CD14-positive monocyte (primary cell): ENCODE results near the gene STK32A. TPM values are rescaled to one million over a fixed set of nuclear protein-coding genes. Genes with fewer than 3 reads are reported as not detected.
"Not testable (repeated sequence)": the region's sequence is repeated elsewhere in the genome, so short reads cannot be mapped to it uniquely, and the experiment has no call there.

Experiments
- DNase-seq, 3 donors: peaks; one replicate each; pipeline ENCODE4 v3.0.0-alpha.2; 2011 to 2022
- H2AFZ ChIP-seq: 2 replicates; pipeline ENCODE4 v1.6.0; 2012; ENCODE audit warnings: mild to moderate bottlenecking, low read depth, low read length, inconsistent platforms; ENCODE audit not compliant: insufficient read depth, poor library complexity, severe bottlenecking
- H3K27ac ChIP-seq, 2 donors: 1 replicate in 1 of 2; 2 replicates in 1 of 2; pipeline ENCODE4 v1.5.1; 2012 to 2013; ENCODE audit warnings: low read length in 2 of 2, control low read depth in 1 of 2, inconsistent platforms in 1 of 2, low read depth in 1 of 2, mild to moderate bottlenecking in 1 of 2
- H3K27me3 ChIP-seq, 2 donors: one replicate each; pipeline versions ENCODE4 v1.6.0 to v1.6.1; 2011 to 2013; ENCODE audit warnings: low read length in 2 of 2; ENCODE audit not compliant: control insufficient read depth in 2 of 2, insufficient read depth in 2 of 2
- H3K36me3 ChIP-seq, 2 donors: replicated peaks in 1 of 2; 1 replicate in 1 of 2; 2 replicates in 1 of 2; pipeline versions ENCODE4 v1.5.1 to v1.6.1; 2012 to 2013; ENCODE audit warnings: low read length in 2 of 2, control low read depth in 1 of 2, inconsistent platforms in 1 of 2, mild to moderate bottlenecking in 1 of 2; ENCODE audit not compliant: insufficient read depth in 2 of 2, control insufficient read depth in 1 of 2
- H3K4me1 ChIP-seq, 2 donors: 1 replicate in 1 of 2; 2 replicates in 1 of 2; pipeline versions ENCODE4 v1.5.1 to v1.6.1; 2012 to 2013; ENCODE audit warnings: low read length in 2 of 2, control low read depth in 1 of 2, inconsistent platforms in 1 of 2, mild to moderate bottlenecking in 1 of 2, moderate library complexity in 1 of 2; ENCODE audit not compliant: insufficient read depth in 2 of 2, control insufficient read depth in 1 of 2
- H3K4me2 ChIP-seq: replicated peaks from 2 replicates; pipeline ENCODE3; 2012; ENCODE audit warnings: low read length, moderate library complexity, mild to moderate bottlenecking; ENCODE audit not compliant: poor library complexity, severe bottlenecking; ENCODE audit errors: extremely low read depth
- H3K4me3 ChIP-seq, 3 experiments: fragments of 200-600 bp in 1 of 3; sonication (generic) in 1 of 3; replicated peaks in 1 of 3; 1 replicate in 2 of 3; 2 replicates in 1 of 3; pipeline ENCODE4 v1.5.1; 2011 to 2013; ENCODE audit warnings: low read length in 3 of 3, mild to moderate bottlenecking in 3 of 3, control low read depth in 2 of 3, low read depth in 2 of 3, inconsistent platforms in 1 of 3, moderate library complexity in 1 of 3
- H3K79me2 ChIP-seq: 2 replicates; pipeline ENCODE4 v1.6.0; 2012; ENCODE audit warnings: mild to moderate bottlenecking, control low read depth, inconsistent platforms, low read length, moderate library complexity; ENCODE audit not compliant: insufficient read depth
- H3K9ac ChIP-seq: 2 replicates; pipeline ENCODE4 v1.6.0; 2017; ENCODE audit warnings: low read length, mild to moderate bottlenecking; ENCODE audit not compliant: insufficient read depth, poor library complexity, severe bottlenecking
- H3K9me3 ChIP-seq, 2 donors: replicated peaks in 1 of 2; 1 replicate in 1 of 2; 2 replicates in 1 of 2; pipeline versions ENCODE4 v1.5.1 to v1.6.1; 2012 to 2013; ENCODE audit warnings: low read length in 2 of 2, control low read depth in 1 of 2; ENCODE audit not compliant: control insufficient read depth in 1 of 2, insufficient read depth in 1 of 2
- H4K20me1 ChIP-seq: 2 replicates; pipeline ENCODE4 v1.6.0; 2012; ENCODE audit warnings: mild to moderate bottlenecking, low read length, control low read depth, moderate library complexity; ENCODE audit not compliant: insufficient read depth
- H3K27ac Mint-ChIP-seq, 7 donors: one replicate each; pipeline ENCODE4 v1.8.0; 2020; ENCODE audit warnings: mild to moderate bottlenecking in 7 of 7, mixed read lengths in 7 of 7, moderate library complexity in 6 of 7, inconsistent platforms in 2 of 7
- H3K27me3 Mint-ChIP-seq, 3 donors: one replicate each; pipeline ENCODE4 v1.8.0; 2021 to 2022; ENCODE audit warnings: low read depth in 3 of 3, mild to moderate bottlenecking in 3 of 3, mixed read lengths in 3 of 3, moderate library complexity in 3 of 3, inconsistent platforms in 1 of 3
- H3K36me3 Mint-ChIP-seq, 2 donors: one replicate each; pipeline ENCODE4 v1.8.0; 2020; ENCODE audit warnings: mixed read lengths in 2 of 2, inconsistent platforms in 1 of 2, mild to moderate bottlenecking in 1 of 2
- H3K4me1 Mint-ChIP-seq: one replicate; pipeline ENCODE4 v1.8.0; 2020; ENCODE audit warnings: mild to moderate bottlenecking, mixed read lengths
- H3K4me3 Mint-ChIP-seq, 2 donors: one replicate each; pipeline ENCODE4 v1.8.0; 2020; ENCODE audit warnings: mild to moderate bottlenecking in 2 of 2, mixed read lengths in 2 of 2, moderate library complexity in 1 of 2
- H3K9me3 Mint-ChIP-seq, 7 donors: one replicate each; pipeline ENCODE4 v1.8.0; 2020 to 2022; ENCODE audit warnings: mixed read lengths in 7 of 7, mild to moderate bottlenecking in 6 of 7, moderate library complexity in 6 of 7, inconsistent platforms in 2 of 7
- WGBS: methylation state at CpG from one replicate; pipeline ENCODE4 v1.1.5; 2013; ENCODE audit warnings: missing lambda C conversion rate; ENCODE audit not compliant: insufficient coverage; 5-methylcytosine and 5-hydroxymethylcytosine counted together
- intact Hi-C, 2 donors: fragments of 100-400 bp; cut with micrococcal nuclease; formaldehyde crosslinking; loops; one replicate each; pipeline versions ENCODE4 v1.15.0 to v1.15.1; 2023
- polyA plus RNA-seq, 3 donors: library from polyadenylated mRNA; depleted of rRNA in 1 of 3; unstranded in 2 of 3; stranded (reverse) in 1 of 3; fragments of 300-500 nt in 2 of 3; fragments of >200 nt in 1 of 3; fragmentation: Illumina TruSeq in 2 of 3; gene quantifications; 1 replicate in 2 of 3; 2 replicates in 1 of 3; pipeline ENCODE4 v1.2.3, GENCODE V29; 2012 to 2021
- TF ChIP-seq, protein P1 (sequence below): fragments of 200-600 bp; IDR thresholded peaks from one replicate; pipeline ENCODE4 v1.8.0; 2022; ENCODE audit warnings: antibody characterized with exemption, mild to moderate bottlenecking

Gene STK32A
- polyA plus RNA-seq, 3 donors, result not detected

DNA sequence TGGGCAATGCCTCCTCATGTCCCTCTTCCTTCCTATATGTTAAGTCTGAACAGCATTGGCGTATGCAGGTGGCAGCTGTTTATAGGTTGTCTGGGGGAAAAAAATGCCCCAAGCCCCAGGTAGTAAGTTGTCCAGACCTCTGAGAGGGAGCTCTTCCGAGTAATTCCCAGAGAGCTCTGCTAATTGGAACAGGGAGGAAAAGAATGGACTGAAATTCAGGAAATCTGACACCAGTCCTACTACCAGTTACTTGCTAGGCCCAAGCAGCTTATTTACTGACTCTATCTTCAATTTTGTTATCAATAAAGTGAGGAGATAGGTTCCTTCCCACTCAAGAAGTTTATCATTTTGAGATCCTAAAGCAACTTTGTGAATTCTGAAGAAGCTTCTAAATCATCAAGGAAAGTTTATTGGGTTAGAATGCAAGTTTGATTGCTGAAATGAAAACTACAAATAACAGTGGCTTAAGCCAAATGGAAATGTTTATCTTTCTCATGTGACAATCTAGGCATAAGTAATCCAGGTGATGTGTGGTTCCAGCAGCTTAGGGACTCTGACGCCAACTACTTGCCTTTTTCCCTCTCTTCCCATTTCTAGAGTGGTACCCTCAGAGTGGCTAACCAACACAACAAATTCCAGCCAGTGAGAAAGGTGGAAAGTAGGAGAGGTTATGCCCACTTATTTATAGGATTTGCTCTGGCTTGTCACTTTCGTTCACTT lies 5.6 kb downstream of the STK32A start:
- no peak overlapping the region for H3K9ac ChIP-seq
- H3K4me2 ChIP-seq, result no peak overlapping the region
- peaks cover 0 to 3% (median 0%) of the 10 kb centered on the region in 7 donors for H3K9me3 Mint-ChIP-seq
- H3K79me2 ChIP-seq, result no peaks in the 10 kb centered on the region
- H3K27ac ChIP-seq, result no peak overlapping the region
- WGBS, result no CpG with 5 or more reads among the region's 4 CpGs
- no peaks in the 10 kb centered on the region for H4K20me1 ChIP-seq
- H3K4me1 ChIP-seq, result no peaks in the 10 kb centered on the region
- no peak overlapping the region for H3K27ac Mint-ChIP-seq
- peaks cover 13 to 17% of the 10 kb centered on the region in 2 donors for H3K27me3 ChIP-seq
- H3K4me1 Mint-ChIP-seq, result no peaks in the 10 kb centered on the region
- no peaks in the 10 kb centered on the region for H3K36me3 Mint-ChIP-seq
- no peak overlapping the region for H2AFZ ChIP-seq
- intact Hi-C loops, result no loop called here
- no peak for DNase-seq
- TF ChIP-seq, protein P1, sequence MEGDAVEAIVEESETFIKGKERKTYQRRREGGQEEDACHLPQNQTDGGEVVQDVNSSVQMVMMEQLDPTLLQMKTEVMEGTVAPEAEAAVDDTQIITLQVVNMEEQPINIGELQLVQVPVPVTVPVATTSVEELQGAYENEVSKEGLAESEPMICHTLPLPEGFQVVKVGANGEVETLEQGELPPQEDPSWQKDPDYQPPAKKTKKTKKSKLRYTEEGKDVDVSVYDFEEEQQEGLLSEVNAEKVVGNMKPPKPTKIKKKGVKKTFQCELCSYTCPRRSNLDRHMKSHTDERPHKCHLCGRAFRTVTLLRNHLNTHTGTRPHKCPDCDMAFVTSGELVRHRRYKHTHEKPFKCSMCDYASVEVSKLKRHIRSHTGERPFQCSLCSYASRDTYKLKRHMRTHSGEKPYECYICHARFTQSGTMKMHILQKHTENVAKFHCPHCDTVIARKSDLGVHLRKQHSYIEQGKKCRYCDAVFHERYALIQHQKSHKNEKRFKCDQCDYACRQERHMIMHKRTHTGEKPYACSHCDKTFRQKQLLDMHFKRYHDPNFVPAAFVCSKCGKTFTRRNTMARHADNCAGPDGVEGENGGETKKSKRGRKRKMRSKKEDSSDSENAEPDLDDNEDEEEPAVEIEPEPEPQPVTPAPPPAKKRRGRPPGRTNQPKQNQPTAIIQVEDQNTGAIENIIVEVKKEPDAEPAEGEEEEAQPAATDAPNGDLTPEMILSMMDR, result no peak
- H3K27me3 Mint-ChIP-seq, result peaks cover 11 to 24% (median 15%) of the 10 kb centered on the region in 3 donors
- H3K4me3 Mint-ChIP-seq, result no peak overlapping the region
- H3K36me3 ChIP-seq, result no peaks in the 10 kb centered on the region
- no peaks in the 10 kb centered on the region for H3K9me3 ChIP-seq
- H3K4me3 ChIP-seq, result no peak overlapping the region

DNA sequence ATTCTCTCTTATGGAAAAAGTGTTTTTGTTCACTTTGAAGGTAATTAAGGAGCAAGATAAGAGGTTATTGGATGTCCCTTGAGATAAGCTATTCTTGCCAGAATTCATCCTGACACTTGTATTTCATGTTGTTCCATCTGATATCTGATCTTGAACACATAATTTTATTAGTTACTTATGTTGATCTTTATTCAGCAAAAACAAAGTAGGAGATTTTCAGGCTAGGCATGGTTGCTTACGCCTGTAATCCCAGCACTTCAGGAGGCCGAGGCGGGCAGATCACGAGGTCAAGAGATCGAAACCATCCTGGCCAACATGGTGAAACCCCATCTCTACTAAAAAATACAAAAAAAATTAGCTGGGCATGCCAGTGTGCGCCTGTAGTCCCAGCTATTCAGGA lies 8.4 kb downstream of the STK32A start:
- H3K36me3 ChIP-seq, H4K20me1 ChIP-seq, H3K27me3 ChIP-seq, H3K4me1 Mint-ChIP-seq, H3K27ac Mint-ChIP-seq, intact Hi-C loops, H3K27ac ChIP-seq, H3K4me3 ChIP-seq, H3K79me2 ChIP-seq, H3K27me3 Mint-ChIP-seq, H3K9ac ChIP-seq, H3K4me2 ChIP-seq, DNase-seq, H3K4me1 ChIP-seq, H3K4me3 Mint-ChIP-seq, H3K9me3 ChIP-seq, H2AFZ ChIP-seq, H3K36me3 Mint-ChIP-seq, H3K9me3 Mint-ChIP-seq: not testable (repeated sequence)
- WGBS, result no CpG with 5 or more reads among the region's 6 CpGs
